GM18951 (cell line): ENCODE results near the gene LCNL1.

Experiments
- POLR2A ChIP-seq: IDR thresholded peaks from 4 replicates; pipeline ENCODE4 v1.6.1; 2011; ENCODE audit warnings: mild to moderate bottlenecking; ENCODE audit not compliant: insufficient read length, insufficient read depth; ENCODE audit errors: extremely low read depth
- in situ Hi-C: fragments of 300-500 bp; cut with MboI; formaldehyde crosslinking; loops from one replicate; pipeline ENCODE4 v1.12.0; 2022; ENCODE audit warnings: low sequenced_read_pairs, mixed read lengths, inconsistent platforms; ENCODE audit not compliant: unreplicated experiment

LCNL1 gene

GRCh38 chr9:136982232-136983051, at the start of gene LCNL1:
LCNL1 (plus strand) TSS chr9:136982993; CDS start chr9:136983587, 594 bp downstream.
- no peak for TF ChIP-seq POLR2A
- in situ Hi-C loops, result no loop called here

- TF ChIP-seq POLR2A, result no peak
- in situ Hi-C loops, result no loop called here
These were observed 48.5 kb upstream of the LCNL1 start for GRCh38 chr9:136934277-136934676.

- no peak for TF ChIP-seq POLR2A
- in situ Hi-C loops, result no loop called here
These were observed 47.1 kb upstream of the LCNL1 start for GRCh38 chr9:136935651-136936050.

GRCh38 chr9:136936645-136937170, 46.1 kb upstream of the LCNL1 start:
- in situ Hi-C loops, result no loop called here
- no peak for TF ChIP-seq POLR2A

GRCh38 chr9:136937186-136938001, 45.4 kb upstream of the LCNL1 start:
- in situ Hi-C loops, result no loop called here
- no peak for TF ChIP-seq POLR2A

- no peak for TF ChIP-seq POLR2A
- in situ Hi-C loops, result no loop called here
These were observed 43.3 kb upstream of the LCNL1 start for GRCh38 chr9:136939431-136939995.

GRCh38 chr9:136939996-136940525, 42.7 kb upstream of the LCNL1 start:
- TF ChIP-seq POLR2A, result no peak
- in situ Hi-C loops, result no loop called here

GRCh38 chr9:136940526-136941230, 42.1 kb upstream of the LCNL1 start:
- TF ChIP-seq POLR2A, result no peak
- in situ Hi-C loops, result no loop called here

- in situ Hi-C loops, result no loop called here
- TF ChIP-seq POLR2A, result no peak
These were observed 41.3 kb upstream of the LCNL1 start for GRCh38 chr9:136941231-136942111.

- no peak for TF ChIP-seq POLR2A
- in situ Hi-C loops, result no loop called here
These were observed 40.5 kb upstream of the LCNL1 start for GRCh38 chr9:136942112-136942880.

GRCh38 chr9:136942881-136943230, 39.9 kb upstream of the LCNL1 start:
- no peak for TF ChIP-seq POLR2A
- in situ Hi-C loops, result no loop called here
